K562 (cell line): Measurements from ENCODE around the gene ERVFRD-1. TPM values are rescaled to one million over a fixed set of nuclear protein-coding genes. Genes with fewer than 3 reads are reported as not detected.

Experiments
- CLOCK ChIP-seq: fragments of 250-450 bp; sonication (Bioruptor Pico); IDR thresholded peaks from 2 replicates; pipeline ENCODE4 v1.4.0; 2020; ENCODE audit warnings: mild to moderate bottlenecking, moderate library complexity, borderline replicate concordance
- CXXC5 ChIP-seq: fragments of 250-450 bp; sonication (Bioruptor Pico); IDR thresholded peaks from 2 replicates; pipeline ENCODE4 v1.8.0; 2022; ENCODE audit warnings: inconsistent platforms, mild to moderate bottlenecking, moderate library complexity
- HBP1 ChIP-seq: fragments of 450-650 bp; formaldehyde crosslinking; IDR thresholded peaks from 2 replicates; pipeline ENCODE4 v1.4.0; 2022; ENCODE audit warnings: missing genetic modification characterization
- HDAC3 ChIP-seq: fragments of 450-650 bp; IDR thresholded peaks from 2 replicates; pipeline ENCODE4 v1.6.1; 2018; ENCODE audit warnings: borderline replicate concordance, mild to moderate bottlenecking, moderate library complexity; ENCODE audit not compliant: partially characterized antibody
- HDAC6 ChIP-seq: IDR thresholded peaks from 2 replicates; pipeline ENCODE4 v1.6.1; 2012; ENCODE audit warnings: low read depth, mild to moderate bottlenecking, control low read depth, inconsistent platforms, low read length, moderate library complexity
- MTA3 ChIP-seq: fragments of 450-650 bp; formaldehyde crosslinking; IDR thresholded peaks from 2 replicates; pipeline ENCODE4 v1.6.1; 2017; ENCODE audit warnings: mild to moderate bottlenecking, borderline replicate concordance
- NKRF ChIP-seq: fragments of 450-650 bp; IDR thresholded peaks from 2 replicates; pipeline ENCODE4 v1.6.1; 2016; ENCODE audit warnings: borderline replicate concordance
- SMARCC2 ChIP-seq: fragments of 450-650 bp; IDR thresholded peaks from 2 replicates; pipeline ENCODE4 v1.6.1; 2017; ENCODE audit warnings: antibody characterized with exemption, moderate library complexity, mild to moderate bottlenecking, low read depth
- TRIM28 ChIP-seq: fragments of 450-650 bp; IDR thresholded peaks from 2 replicates; pipeline ENCODE4 v1.6.1; 2017
- ZC3H4 ChIP-seq: sonication (generic); formaldehyde crosslinking; IDR thresholded peaks from 2 replicates; pipeline ENCODE4 v1.9.0; 2021; ENCODE audit warnings: missing genetic modification reagents, borderline replicate concordance
- ZSCAN32 ChIP-seq: fragments of 450-650 bp; formaldehyde crosslinking; IDR thresholded peaks from 2 replicates; pipeline ENCODE4 v1.4.0; 2020; ENCODE audit warnings: mild to moderate bottlenecking, moderate library complexity
- polyA plus RNA-seq, 8 experiments: library from polyadenylated mRNA; depleted of rRNA in 4 of 8; stranded (reverse) in 5 of 8; unstranded in 3 of 8; fragments of >200 nt; fragmentation: Nextera tagmentation in 2 of 8; fragmentation: Illumina TruSeq in 1 of 8; extraction: Ambion mirVana in 2 of 8; extraction: Trizol in 1 of 8; gene quantifications; 2 replicates each; pipeline versions ENCODE4 v1.2.1 to v1.2.3, GENCODE V29; 2011 to 2014; ENCODE audit warnings: inconsistent platforms in 1 of 8, missing spikeins in 1 of 8
- total RNA-seq, 7 experiments: library from RNA; depleted of rRNA in 6 of 7; stranded (reverse); fragments of >200 nt in 6 of 7; fragmentation: Illumina TruSeq in 2 of 7; extraction: Trizol in 2 of 7; gene quantifications; 2 replicates each; pipeline versions ENCODE4 v1.2.1 to v1.2.3, GENCODE V29; 2011 to 2021; ENCODE audit warnings: low replicate concordance in 1 of 7
- TF ChIP-seq, protein P1 (sequence below), 2 experiments: fragments of 150-350 bp in 1 of 2; IDR thresholded peaks; 2 replicates each; pipeline ENCODE4 v1.6.1; 2012 to 2016; ENCODE audit warnings: low read depth in 2 of 2, low read length in 2 of 2, mild to moderate bottlenecking in 1 of 2, moderate library complexity in 1 of 2
- TF ChIP-seq, protein P2 (sequence below), 2 experiments: fragments of 450-650 bp; conservative IDR thresholded peaks; 2 replicates each; pipeline ENCODE4 v1.6.1; 2017; ENCODE audit warnings: mild to moderate bottlenecking in 2 of 2, moderate library complexity in 2 of 2

Gene ERVFRD-1
- total and polyA plus RNA-seq, 9 of the 15 experiments (the other 6 are each of a cell fraction or from before 2014, with no cell fraction given), result 0.05 to 0.14 (median 0.09) TPM; not detected in 2

DNA sequence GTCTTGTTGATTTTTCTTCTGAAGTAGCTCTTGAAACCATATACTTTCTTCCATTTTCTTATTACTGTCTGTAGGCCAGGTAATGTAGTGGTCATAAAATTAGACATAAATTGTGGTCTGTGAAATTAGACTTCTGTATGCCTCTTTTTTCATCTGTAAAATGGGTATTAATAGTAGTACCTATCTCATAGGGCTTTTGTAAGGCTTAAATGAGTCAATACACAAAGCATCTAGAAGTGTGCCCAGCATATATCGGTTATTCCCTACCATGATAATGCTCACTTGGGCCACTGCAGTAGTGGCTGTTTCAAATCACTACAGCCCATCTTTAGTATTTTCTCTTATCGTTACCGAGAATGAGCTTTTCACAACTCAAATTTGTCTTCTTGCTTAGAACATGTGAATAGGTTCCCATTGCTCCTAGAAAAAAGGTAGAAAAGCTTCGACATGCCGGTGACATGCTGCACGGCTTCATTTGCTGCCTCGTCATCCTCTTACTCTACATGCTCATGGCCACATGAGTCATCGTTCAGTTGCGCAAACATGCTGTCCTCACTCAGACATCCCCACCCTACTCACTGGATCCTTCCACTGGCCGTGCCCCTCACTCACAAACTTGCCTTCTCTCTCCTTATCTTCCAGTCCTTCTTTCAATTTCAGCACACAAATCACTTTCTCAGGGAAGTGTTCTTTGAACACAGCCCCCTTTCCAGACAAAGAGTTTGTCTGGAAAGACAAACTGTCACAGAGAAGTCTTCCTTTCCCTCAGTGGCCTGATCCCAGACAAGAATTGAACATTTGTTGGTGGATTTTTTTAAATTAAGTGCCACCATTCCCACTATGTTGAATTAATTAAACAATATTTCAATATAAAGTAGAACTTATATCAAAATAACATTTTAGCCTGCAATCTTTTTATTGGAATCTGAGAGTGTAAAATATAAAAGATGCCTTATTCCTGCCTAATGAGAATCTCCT is 32.2 kb upstream of the ERVFRD-1 start (continued):
- TF ChIP-seq, protein P1, sequence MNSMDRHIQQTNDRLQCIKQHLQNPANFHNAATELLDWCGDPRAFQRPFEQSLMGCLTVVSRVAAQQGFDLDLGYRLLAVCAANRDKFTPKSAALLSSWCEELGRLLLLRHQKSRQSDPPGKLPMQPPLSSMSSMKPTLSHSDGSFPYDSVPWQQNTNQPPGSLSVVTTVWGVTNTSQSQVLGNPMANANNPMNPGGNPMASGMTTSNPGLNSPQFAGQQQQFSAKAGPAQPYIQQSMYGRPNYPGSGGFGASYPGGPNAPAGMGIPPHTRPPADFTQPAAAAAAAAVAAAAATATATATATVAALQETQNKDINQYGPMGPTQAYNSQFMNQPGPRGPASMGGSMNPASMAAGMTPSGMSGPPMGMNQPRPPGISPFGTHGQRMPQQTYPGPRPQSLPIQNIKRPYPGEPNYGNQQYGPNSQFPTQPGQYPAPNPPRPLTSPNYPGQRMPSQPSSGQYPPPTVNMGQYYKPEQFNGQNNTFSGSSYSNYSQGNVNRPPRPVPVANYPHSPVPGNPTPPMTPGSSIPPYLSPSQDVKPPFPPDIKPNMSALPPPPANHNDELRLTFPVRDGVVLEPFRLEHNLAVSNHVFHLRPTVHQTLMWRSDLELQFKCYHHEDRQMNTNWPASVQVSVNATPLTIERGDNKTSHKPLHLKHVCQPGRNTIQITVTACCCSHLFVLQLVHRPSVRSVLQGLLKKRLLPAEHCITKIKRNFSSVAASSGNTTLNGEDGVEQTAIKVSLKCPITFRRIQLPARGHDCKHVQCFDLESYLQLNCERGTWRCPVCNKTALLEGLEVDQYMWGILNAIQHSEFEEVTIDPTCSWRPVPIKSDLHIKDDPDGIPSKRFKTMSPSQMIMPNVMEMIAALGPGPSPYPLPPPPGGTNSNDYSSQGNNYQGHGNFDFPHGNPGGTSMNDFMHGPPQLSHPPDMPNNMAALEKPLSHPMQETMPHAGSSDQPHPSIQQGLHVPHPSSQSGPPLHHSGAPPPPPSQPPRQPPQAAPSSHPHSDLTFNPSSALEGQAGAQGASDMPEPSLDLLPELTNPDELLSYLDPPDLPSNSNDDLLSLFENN (IDR thresholded peaks at IDR 0.05; ENCODE audit: low read depth in 2 of 2, low read length in 2 of 2), result peak in 1 of 2 experiments; percentile 57; a peak in 1 of 4 replicates
- TF ChIP-seq SMARCC2 (peak; percentile 93), HDAC6 (no peak), NKRF (0 out of 2 replicates have a peak, but pooled peaks have one; percentile 31), CLOCK (no peak), TRIM28 (peak; percentile 62; the same call in 1 of the 2 replicates), HBP1 (0 out of 2 replicates have a peak, but pooled peaks have one; percentile 9), ZSCAN32 (CRISPR knock-in tag) (no peak), HDAC3 (peak; percentile 21), ZC3H4 (CRISPR knock-in tag) (no peak), MTA3 (0 out of 2 replicates have a peak, but pooled peaks have one; percentile 62), CXXC5 (CRISPR knock-in tag) (peak; percentile 43; the same call in 1 of the 2 replicates)
- TF ChIP-seq, protein P2, sequence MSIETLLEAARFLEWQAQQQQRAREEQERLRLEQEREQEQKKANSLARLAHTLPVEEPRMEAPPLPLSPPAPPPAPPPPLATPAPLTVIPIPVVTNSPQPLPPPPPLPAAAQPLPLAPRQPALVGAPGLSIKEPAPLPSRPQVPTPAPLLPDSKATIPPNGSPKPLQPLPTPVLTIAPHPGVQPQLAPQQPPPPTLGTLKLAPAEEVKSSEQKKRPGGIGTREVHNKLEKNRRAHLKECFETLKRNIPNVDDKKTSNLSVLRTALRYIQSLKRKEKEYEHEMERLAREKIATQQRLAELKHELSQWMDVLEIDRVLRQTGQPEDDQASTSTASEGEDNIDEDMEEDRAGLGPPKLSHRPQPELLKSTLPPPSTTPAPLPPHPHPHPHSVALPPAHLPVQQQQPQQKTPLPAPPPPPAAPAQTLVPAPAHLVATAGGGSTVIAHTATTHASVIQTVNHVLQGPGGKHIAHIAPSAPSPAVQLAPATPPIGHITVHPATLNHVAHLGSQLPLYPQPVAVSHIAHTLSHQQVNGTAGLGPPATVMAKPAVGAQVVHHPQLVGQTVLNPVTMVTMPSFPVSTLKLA (conservative IDR thresholded peaks at IDR 0.05), result peak; percentile 57 to 79
